HG03103 (cell line): ENCODE results near the gene GRID1.

Experiments used
- ATAC-seq: cut with Tn5 transposase; IDR thresholded peaks from one replicate; pipeline ENCODE4 v1.9.1; 2021; ENCODE audit warnings: low read depth; ENCODE audit not compliant: unreplicated experiment

The GRID1 gene

GRCh38 chr10:86295791-86296190 lies 70.8 kb downstream of the GRID1 start:
- ATAC-seq, result no peak

- no peak for ATAC-seq
These were observed 71.2 kb downstream of the GRID1 start for GRCh38 chr10:86295351-86295750.

GRCh38 chr10:86294346-86295265 lies 72.0 kb downstream of the GRID1 start:
- no peak for ATAC-seq

GRCh38 chr10:86293396-86293791 lies 73.2 kb downstream of the GRID1 start:
- no peak for ATAC-seq

- ATAC-seq, result no peak
These were observed 73.9 kb downstream of the GRID1 start for GRCh38 chr10:86292462-86293395.

- no peak for ATAC-seq
These were observed 74.8 kb downstream of the GRID1 start for GRCh38 chr10:86291616-86292340.

GRCh38 chr10:86290933-86291615 lies 75.5 kb downstream of the GRID1 start:
- no peak for ATAC-seq

GRCh38 chr10:86289577-86289868 lies 77.1 kb downstream of the GRID1 start:
- no peak for ATAC-seq

- no peak for ATAC-seq
These were observed 77.7 kb downstream of the GRID1 start for GRCh38 chr10:86288695-86289576.

GRCh38 chr10:86287966-86288579 lies 78.5 kb downstream of the GRID1 start:
- no peak for ATAC-seq

GRCh38 chr10:86287110-86287793 lies 79.3 kb downstream of the GRID1 start:
- ATAC-seq, result no peak

- ATAC-seq, result no peak
These were observed 80.1 kb downstream of the GRID1 start for GRCh38 chr10:86286236-86287109.

- ATAC-seq, result no peak
These were observed 81.3 kb downstream of the GRID1 start for GRCh38 chr10:86285136-86285790.

GRCh38 chr10:86284355-86285105 lies 82.1 kb downstream of the GRID1 start:
- no peak for ATAC-seq

- ATAC-seq, result no peak
These were observed 82.9 kb downstream of the GRID1 start for GRCh38 chr10:86283466-86284287.
